ENCODE measurements around the gene FRMD6. TPM values are rescaled to one million over a fixed set of nuclear protein-coding genes. Genes with fewer than 3 reads are reported as not detected.

Gene FRMD6
- total RNA-seq, 1 donor from 2014 or later = 122 TPM

GRCh38 chr14:51661504-51661903 is 9.8 kb downstream of the FRMD6 start:
- no peak for DNase-seq (ENCODE audit: low read depth)
- TF ChIP-seq, protein P1, sequence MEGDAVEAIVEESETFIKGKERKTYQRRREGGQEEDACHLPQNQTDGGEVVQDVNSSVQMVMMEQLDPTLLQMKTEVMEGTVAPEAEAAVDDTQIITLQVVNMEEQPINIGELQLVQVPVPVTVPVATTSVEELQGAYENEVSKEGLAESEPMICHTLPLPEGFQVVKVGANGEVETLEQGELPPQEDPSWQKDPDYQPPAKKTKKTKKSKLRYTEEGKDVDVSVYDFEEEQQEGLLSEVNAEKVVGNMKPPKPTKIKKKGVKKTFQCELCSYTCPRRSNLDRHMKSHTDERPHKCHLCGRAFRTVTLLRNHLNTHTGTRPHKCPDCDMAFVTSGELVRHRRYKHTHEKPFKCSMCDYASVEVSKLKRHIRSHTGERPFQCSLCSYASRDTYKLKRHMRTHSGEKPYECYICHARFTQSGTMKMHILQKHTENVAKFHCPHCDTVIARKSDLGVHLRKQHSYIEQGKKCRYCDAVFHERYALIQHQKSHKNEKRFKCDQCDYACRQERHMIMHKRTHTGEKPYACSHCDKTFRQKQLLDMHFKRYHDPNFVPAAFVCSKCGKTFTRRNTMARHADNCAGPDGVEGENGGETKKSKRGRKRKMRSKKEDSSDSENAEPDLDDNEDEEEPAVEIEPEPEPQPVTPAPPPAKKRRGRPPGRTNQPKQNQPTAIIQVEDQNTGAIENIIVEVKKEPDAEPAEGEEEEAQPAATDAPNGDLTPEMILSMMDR (conservative IDR thresholded peaks at IDR 0.05; ENCODE audit: low read depth, low read length) = no peak
- H3K4me3 ChIP-seq (ENCODE audit: low read depth, low read length) = no peak overlapping the region

DNA sequence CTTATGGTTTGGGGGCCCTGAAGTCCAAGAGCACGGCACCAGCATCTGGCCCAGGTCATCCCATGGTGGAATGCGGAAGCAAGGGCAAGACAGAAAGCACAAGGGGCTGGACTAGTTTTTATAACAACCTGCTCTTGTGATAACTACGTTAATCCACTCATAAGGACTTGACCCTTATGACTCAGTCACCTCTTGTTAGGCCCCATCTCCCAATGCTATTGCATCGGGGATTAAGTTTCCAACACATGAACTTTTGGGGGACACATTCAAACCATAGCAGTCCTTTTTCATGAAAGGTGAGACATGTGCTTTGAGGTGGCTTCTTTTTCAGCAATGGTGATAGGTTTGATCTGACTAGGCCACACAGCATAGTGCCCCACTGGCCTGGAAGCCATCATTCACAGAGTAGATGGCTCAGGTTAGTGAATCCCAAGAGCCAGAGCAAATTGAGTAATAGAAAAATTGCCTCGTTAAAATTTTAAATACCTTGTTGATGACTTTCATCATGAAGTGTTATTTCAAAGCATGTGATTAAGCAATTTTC is 12.1 kb downstream of the FRMD6 start:
- no peak for DNase-seq (ENCODE audit: low read depth)
- TF ChIP-seq, protein P1 (conservative IDR thresholded peaks at IDR 0.05; ENCODE audit: low read depth, low read length) = no peak
- H3K4me3 ChIP-seq (ENCODE audit: low read depth, low read length) = no peak overlapping the region

GRCh38 chr14:51666070-51666469 is 14.4 kb downstream of the FRMD6 start:
- no peak for DNase-seq (ENCODE audit: low read depth)
- no peak overlapping the region for H3K4me3 ChIP-seq (ENCODE audit: low read depth, low read length)
- TF ChIP-seq, protein P1 (conservative IDR thresholded peaks at IDR 0.05; ENCODE audit: low read depth, low read length) = no peak

DNA sequence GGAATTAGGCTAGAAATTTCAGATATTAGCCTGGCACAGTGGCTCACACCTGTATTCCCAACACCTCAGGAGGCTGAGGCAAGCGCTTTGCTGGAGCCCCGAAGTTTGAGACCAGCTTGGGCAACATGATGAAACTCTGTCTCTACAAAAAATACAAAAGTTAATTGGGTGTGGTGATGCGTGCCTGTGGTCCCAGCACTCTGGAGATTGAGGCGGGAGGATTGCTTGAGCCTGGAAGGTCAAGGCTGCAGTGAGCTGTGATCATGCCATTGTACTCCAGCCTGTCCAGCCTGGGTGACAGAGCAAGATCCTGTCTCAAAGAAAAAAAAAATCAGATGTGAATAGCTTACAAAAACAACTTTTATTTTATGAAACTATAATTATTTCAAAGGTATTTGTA is 15.1 kb downstream of the FRMD6 start:
- TF ChIP-seq, protein P1 (conservative IDR thresholded peaks at IDR 0.05; ENCODE audit: low read depth, low read length) = no peak
- H3K4me3 ChIP-seq (ENCODE audit: low read depth, low read length) = no peak overlapping the region
- DNase-seq (ENCODE audit: low read depth) = no peak

GRCh38 chr14:51668870-51669269 is 17.2 kb downstream of the FRMD6 start:
- no peak overlapping the region for H3K4me3 ChIP-seq (ENCODE audit: low read depth, low read length)
- TF ChIP-seq, protein P1 (conservative IDR thresholded peaks at IDR 0.05; ENCODE audit: low read depth, low read length) = no peak
- no peak for DNase-seq (ENCODE audit: low read depth)

GRCh38 chr14:51674294-51675002 is 22.7 kb downstream of the FRMD6 start:
- no peak for DNase-seq (ENCODE audit: low read depth)
- TF ChIP-seq, protein P1 (conservative IDR thresholded peaks at IDR 0.05; ENCODE audit: low read depth, low read length) = no peak
- H3K4me3 ChIP-seq (ENCODE audit: low read depth, low read length) = no peak overlapping the region

DNA sequence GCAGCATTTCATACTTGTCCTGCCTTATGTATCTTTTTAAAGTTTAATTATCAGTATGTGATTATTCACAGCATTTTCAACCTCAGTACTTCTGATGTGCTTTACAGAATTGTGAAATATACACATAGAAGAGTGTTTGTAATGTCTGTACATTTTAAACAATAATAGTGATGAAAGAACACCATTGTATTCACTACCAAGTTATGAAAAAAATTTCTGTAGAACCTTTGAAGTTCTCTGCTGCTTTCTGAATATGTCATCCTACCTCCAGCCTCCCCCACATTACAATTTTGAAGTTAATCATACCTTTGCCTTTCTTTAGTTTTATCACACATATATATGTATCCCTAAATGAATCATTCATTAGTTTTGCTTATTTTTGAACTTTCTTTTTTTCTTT is 24.8 kb downstream of the FRMD6 start:
- TF ChIP-seq, protein P1 (conservative IDR thresholded peaks at IDR 0.05; ENCODE audit: low read depth, low read length) = no peak
- H3K4me3 ChIP-seq (ENCODE audit: low read depth, low read length) = no peak overlapping the region
- no peak for DNase-seq (ENCODE audit: low read depth)

Measured in epithelial cell of proximal tubule (primary cell).